Activated T-helper 1 cell treated with anti-CD3 and anti-CD28 coated beads, Interleukin-12 subunit alpha, Interleukin-12 subunit beta, Interleukin-2, Interleukin-4 antibody, amounts not matched to agents 30 ng/mL and 10 ng/mL and 1 ng/mL, durations not matched to agents 14 hours and 24 hours and 36 hours (primary cell): Measurements from ENCODE around the gene RNF169. TPM values are rescaled to one million over a fixed set of nuclear protein-coding genes. Genes with fewer than 3 reads are reported as not detected.
"Not testable (repeated sequence)": the region's sequence is repeated elsewhere in the genome, so short reads cannot be mapped to it uniquely, and the experiment has no call there.

Experiments used
- DNase-seq: peaks from one replicate; pipeline ENCODE4 v3.0.0; 2021; ENCODE audit warnings: low spot score
- H3K27ac Mint-ChIP-seq: one replicate; pipeline ENCODE4 v1.8.0; 2021; ENCODE audit warnings: mild to moderate bottlenecking, mixed read lengths
- H3K27me3 Mint-ChIP-seq: one replicate; pipeline ENCODE4 v1.8.0; 2022; ENCODE audit warnings: mild to moderate bottlenecking, moderate library complexity, mixed read lengths; ENCODE audit not compliant: insufficient read depth
- H3K36me3 Mint-ChIP-seq: one replicate; pipeline ENCODE4 v1.8.0; 2021; ENCODE audit warnings: low read depth, mixed read lengths
- H3K4me1 Mint-ChIP-seq: one replicate; pipeline ENCODE4 v1.8.0; 2021; ENCODE audit warnings: low read depth, mixed read lengths
- H3K4me3 Mint-ChIP-seq: one replicate; pipeline ENCODE4 v1.8.0; 2021; ENCODE audit warnings: mild to moderate bottlenecking, moderate library complexity, mixed read lengths
- H3K9me3 Mint-ChIP-seq: one replicate; pipeline ENCODE4 v1.8.0; 2021; ENCODE audit warnings: mixed read lengths
- intact Hi-C: fragments of 100-400 bp; cut with micrococcal nuclease; formaldehyde crosslinking; loops from one replicate; pipeline ENCODE4 v1.15.1; 2024
- total RNA-seq: library from RNA; stranded (reverse); gene quantifications from 2 replicates; pipeline ENCODE4 v1.2.3, GENCODE V29; 2022

Gene RNF169
- total RNA-seq, 1 donor from 2014 or later, result 14.8 TPM

- intact Hi-C loops, result no loop called here
- H3K36me3 Mint-ChIP-seq, result no peaks in the 10 kb centered on the region
- peaks cover 8% of the 10 kb centered on the region for H3K4me1 Mint-ChIP-seq
- H3K4me3 Mint-ChIP-seq, result no peak overlapping the region
- no peaks in the 10 kb centered on the region for H3K9me3 Mint-ChIP-seq
- H3K27me3 Mint-ChIP-seq, result peaks cover 61% of the 10 kb centered on the region
- no peak for DNase-seq
- H3K27ac Mint-ChIP-seq, result no peak overlapping the region
These were observed 13.2 kb upstream of the RNF169 start for GRCh38 chr11:74735365-74735928.

GRCh38 chr11:74736031-74736430 is 12.6 kb upstream of the RNF169 start:
- no peaks in the 10 kb centered on the region for H3K9me3 Mint-ChIP-seq
- H3K4me1 Mint-ChIP-seq, result peaks cover 8% of the 10 kb centered on the region
- intact Hi-C loops, result no loop called here
- H3K27me3 Mint-ChIP-seq, result peaks cover 55% of the 10 kb centered on the region
- no peak overlapping the region for H3K27ac Mint-ChIP-seq
- H3K36me3 Mint-ChIP-seq, result no peaks in the 10 kb centered on the region
- H3K4me3 Mint-ChIP-seq, result no peak overlapping the region
- no peak for DNase-seq

GRCh38 chr11:74739546-74740270 is 8.9 kb upstream of the RNF169 start:
- no peaks in the 10 kb centered on the region for H3K9me3 Mint-ChIP-seq
- intact Hi-C loops, result loop anchor here (10.0 kb wide), 1 partner anchor 1495 kb away; no protein-coding TSS in a partner anchor

GRCh38 chr11:74742070-74742469 is 6.6 kb upstream of the RNF169 start:
- no peaks in the 10 kb centered on the region for H3K36me3 Mint-ChIP-seq
- intact Hi-C loops, result loop anchor here (10.0 kb wide), 1 partner anchor 1493 kb away; no protein-coding TSS in a partner anchor
- no peak for DNase-seq

More at GRCh38 chr11:74739546-74740270, 8.9 kb upstream of the RNF169 start:
- DNase-seq, result peak; percentile 8
- H3K27me3 Mint-ChIP-seq, result peaks cover 34% of the 10 kb centered on the region
- peak overlapping the region; percentile 49 for H3K27ac Mint-ChIP-seq
- H3K4me3 Mint-ChIP-seq, result no peak overlapping the region
- no peaks in the 10 kb centered on the region for H3K36me3 Mint-ChIP-seq
- peaks cover 8% of the 10 kb centered on the region for H3K4me1 Mint-ChIP-seq

GRCh38 chr11:74743640-74744039 is 5.0 kb upstream of the RNF169 start:
- no peaks in the 10 kb centered on the region for H3K9me3 Mint-ChIP-seq
- H3K4me3 Mint-ChIP-seq, result no peak overlapping the region
- H3K36me3 Mint-ChIP-seq, result no peaks in the 10 kb centered on the region
- DNase-seq, result no peak
- H3K27me3 Mint-ChIP-seq, result peaks cover 15% of the 10 kb centered on the region
- H3K27ac Mint-ChIP-seq, result peak overlapping the region; percentile 32
- intact Hi-C loops, result loop anchor here (10.0 kb wide), 1 partner anchor 1491 kb away; no protein-coding TSS in a partner anchor
- peaks cover 20% of the 10 kb centered on the region for H3K4me1 Mint-ChIP-seq

More at GRCh38 chr11:74742070-74742469, 6.6 kb upstream of the RNF169 start:
- Mint-ChIP-seq H3K4me3 (no peak overlapping the region), H3K4me1 (peaks cover 8% of the 10 kb centered on the region), H3K27me3 (peaks cover 18% of the 10 kb centered on the region), H3K27ac (no peak overlapping the region), H3K9me3 (no peaks in the 10 kb centered on the region)

GRCh38 chr11:74744277-74744676 is 4.4 kb upstream of the RNF169 start:
- H3K9me3 Mint-ChIP-seq, result no peaks in the 10 kb centered on the region
- DNase-seq, result no peak
- no peak overlapping the region for H3K27ac Mint-ChIP-seq
- peaks cover 19% of the 10 kb centered on the region for H3K4me1 Mint-ChIP-seq
- H3K27me3 Mint-ChIP-seq, result peaks cover 10% of the 10 kb centered on the region
- H3K4me3 Mint-ChIP-seq, result no peak overlapping the region
- no peaks in the 10 kb centered on the region for H3K36me3 Mint-ChIP-seq
- intact Hi-C loops, result loop anchor here (10.0 kb wide), 1 partner anchor 1491 kb away; no protein-coding TSS in a partner anchor

GRCh38 chr11:74746868-74747267 is 1.8 kb upstream of the RNF169 start:
- Mint-ChIP-seq H3K9me3 (no peaks in the 10 kb centered on the region), H3K27ac (no peak overlapping the region), H3K4me3 (no peak overlapping the region), H3K4me1 (peaks cover 30% of the 10 kb centered on the region), H3K27me3 (peaks cover 4% of the 10 kb centered on the region), H3K36me3 (peaks cover 2% of the 10 kb centered on the region)
- intact Hi-C loops, result loop anchor here (5.0 to 10.0 kb wide), 2 partner anchors 255 to 1488 kb away; partner anchors contain the start of gene LIPT2
- no peak for DNase-seq

GRCh38 chr11:74749127-74749964 is 697 bp downstream of the RNF169 start:
- Mint-ChIP-seq H3K4me3 (peak overlapping the region; percentile 98), H3K36me3 (peaks cover 2% of the 10 kb centered on the region), H3K27ac (peak overlapping the region; percentile 90), H3K9me3 (no peaks in the 10 kb centered on the region), H3K27me3 (no peaks in the 10 kb centered on the region), H3K4me1 (peaks cover 36% of the 10 kb centered on the region)
- peak; percentile 47 for DNase-seq
- intact Hi-C loops, result loop anchor here (2.0 to 10.0 kb wide), 5 partner anchors 19 to 1695 kb away; partner anchors contain the start of genes EMSY, LIPT2 and POLD3

- peak overlapping the region; percentile 90 for H3K27ac Mint-ChIP-seq
- H3K4me3 Mint-ChIP-seq, result peak overlapping the region; percentile 98
- no peak for DNase-seq
- peaks cover 3% of the 10 kb centered on the region for H3K36me3 Mint-ChIP-seq
- peaks cover 39% of the 10 kb centered on the region for H3K4me1 Mint-ChIP-seq
- intact Hi-C loops, result loop anchor here (2.0 to 10.0 kb wide), 5 partner anchors 19 to 1695 kb away; partner anchors contain the start of genes EMSY, LIPT2 and POLD3
- no peaks in the 10 kb centered on the region for H3K27me3 Mint-ChIP-seq
- no peaks in the 10 kb centered on the region for H3K9me3 Mint-ChIP-seq
These were observed 1.3 kb downstream of the RNF169 start for GRCh38 chr11:74749965-74750296.

GRCh38 chr11:74750598-74750997 is 1.9 kb downstream of the RNF169 start:
- H3K9me3 Mint-ChIP-seq, H3K27me3 Mint-ChIP-seq, intact Hi-C loops, H3K36me3 Mint-ChIP-seq, DNase-seq, H3K27ac Mint-ChIP-seq: not testable (repeated sequence)
- Mint-ChIP-seq H3K4me3 (peak overlapping the region; percentile 98), H3K4me1 (peaks cover 44% of the 10 kb centered on the region)

GRCh38 chr11:74751303-74751702 is 2.7 kb downstream of the RNF169 start:
- Mint-ChIP-seq H3K4me1 (peaks cover 44% of the 10 kb centered on the region), H3K4me3 (peak overlapping the region; percentile 48), H3K27ac (no peak overlapping the region), H3K9me3 (peaks cover under 1% of the 10 kb centered on the region), H3K27me3 (no peaks in the 10 kb centered on the region), H3K36me3 (peaks cover 7% of the 10 kb centered on the region)
- no peak for DNase-seq
- intact Hi-C loops, result no loop called here

GRCh38 chr11:74754507-74755252 is 6.0 kb downstream of the RNF169 start:
- peaks cover 6% of the 10 kb centered on the region for H3K9me3 Mint-ChIP-seq
- intact Hi-C loops, result no loop called here
- H3K27ac Mint-ChIP-seq, result no peak overlapping the region
- no peak overlapping the region for H3K4me3 Mint-ChIP-seq
- peaks cover 28% of the 10 kb centered on the region for H3K4me1 Mint-ChIP-seq
- H3K36me3 Mint-ChIP-seq, result peaks cover 9% of the 10 kb centered on the region
- no peaks in the 10 kb centered on the region for H3K27me3 Mint-ChIP-seq
- no peak for DNase-seq
